Neural progenitor cell (in vitro differentiated cells): ENCODE results near the gene MZT2B.
"Not testable (repeated sequence)": the region's sequence is repeated elsewhere in the genome, so short reads cannot be mapped to it uniquely, and the experiment has no call there.

Source experiments
- EZH2 ChIP-seq: fragments of 200-600 bp; sonication (generic); IDR thresholded peaks from 2 replicates; pipeline ENCODE4 v1.6.1; 2017; ENCODE audit warnings: antibody characterized with exemption, mild to moderate bottlenecking, moderate library complexity
- EZH2phosphoT487 ChIP-seq: fragments of 200-600 bp; sonication (generic); IDR thresholded peaks from 2 replicates; pipeline ENCODE4 v1.6.1; 2017; ENCODE audit warnings: antibody characterized with exemption
- TF ChIP-seq, protein P1 (sequence below): fragments of 200-600 bp; sonication (generic); IDR thresholded peaks from 2 replicates; pipeline ENCODE4 v1.5.1; 2017; ENCODE audit warnings: antibody characterized with exemption, mild to moderate bottlenecking

GRCh38 chr2:130145006-130145414 is 37.1 kb upstream of the MZT2B start, which contains the start of gene CCDC74B:
- TF ChIP-seq, protein P1, sequence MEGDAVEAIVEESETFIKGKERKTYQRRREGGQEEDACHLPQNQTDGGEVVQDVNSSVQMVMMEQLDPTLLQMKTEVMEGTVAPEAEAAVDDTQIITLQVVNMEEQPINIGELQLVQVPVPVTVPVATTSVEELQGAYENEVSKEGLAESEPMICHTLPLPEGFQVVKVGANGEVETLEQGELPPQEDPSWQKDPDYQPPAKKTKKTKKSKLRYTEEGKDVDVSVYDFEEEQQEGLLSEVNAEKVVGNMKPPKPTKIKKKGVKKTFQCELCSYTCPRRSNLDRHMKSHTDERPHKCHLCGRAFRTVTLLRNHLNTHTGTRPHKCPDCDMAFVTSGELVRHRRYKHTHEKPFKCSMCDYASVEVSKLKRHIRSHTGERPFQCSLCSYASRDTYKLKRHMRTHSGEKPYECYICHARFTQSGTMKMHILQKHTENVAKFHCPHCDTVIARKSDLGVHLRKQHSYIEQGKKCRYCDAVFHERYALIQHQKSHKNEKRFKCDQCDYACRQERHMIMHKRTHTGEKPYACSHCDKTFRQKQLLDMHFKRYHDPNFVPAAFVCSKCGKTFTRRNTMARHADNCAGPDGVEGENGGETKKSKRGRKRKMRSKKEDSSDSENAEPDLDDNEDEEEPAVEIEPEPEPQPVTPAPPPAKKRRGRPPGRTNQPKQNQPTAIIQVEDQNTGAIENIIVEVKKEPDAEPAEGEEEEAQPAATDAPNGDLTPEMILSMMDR, result not testable (repeated sequence)
- TF ChIP-seq EZH2, EZH2phosphoT487: not testable (repeated sequence)
